ENCODE results near the gene ZNF750.

ZNF750 gene

GRCh38 chr17:82812058-82812457 lies 27.8 kb downstream of the ZNF750 start:
- no peaks in the 10 kb centered on the region for H3K9me3 ChIP-seq (ENCODE audit: control insufficient read depth, low read length)
- no peak overlapping the region for H3K4me3 ChIP-seq (ENCODE audit: low read length)
- no peaks in the 10 kb centered on the region for H3K4me1 ChIP-seq (ENCODE audit: control insufficient read depth, insufficient read depth, low read length)
- no peaks in the 10 kb centered on the region for H3K27me3 ChIP-seq (ENCODE audit: control insufficient read depth, insufficient read depth, low read length)
- H3K9ac ChIP-seq (ENCODE audit: low read length): no peak overlapping the region
- H3K36me3 ChIP-seq (ENCODE audit: control insufficient read depth, insufficient read depth, low read length): no peaks in the 10 kb centered on the region

DNA sequence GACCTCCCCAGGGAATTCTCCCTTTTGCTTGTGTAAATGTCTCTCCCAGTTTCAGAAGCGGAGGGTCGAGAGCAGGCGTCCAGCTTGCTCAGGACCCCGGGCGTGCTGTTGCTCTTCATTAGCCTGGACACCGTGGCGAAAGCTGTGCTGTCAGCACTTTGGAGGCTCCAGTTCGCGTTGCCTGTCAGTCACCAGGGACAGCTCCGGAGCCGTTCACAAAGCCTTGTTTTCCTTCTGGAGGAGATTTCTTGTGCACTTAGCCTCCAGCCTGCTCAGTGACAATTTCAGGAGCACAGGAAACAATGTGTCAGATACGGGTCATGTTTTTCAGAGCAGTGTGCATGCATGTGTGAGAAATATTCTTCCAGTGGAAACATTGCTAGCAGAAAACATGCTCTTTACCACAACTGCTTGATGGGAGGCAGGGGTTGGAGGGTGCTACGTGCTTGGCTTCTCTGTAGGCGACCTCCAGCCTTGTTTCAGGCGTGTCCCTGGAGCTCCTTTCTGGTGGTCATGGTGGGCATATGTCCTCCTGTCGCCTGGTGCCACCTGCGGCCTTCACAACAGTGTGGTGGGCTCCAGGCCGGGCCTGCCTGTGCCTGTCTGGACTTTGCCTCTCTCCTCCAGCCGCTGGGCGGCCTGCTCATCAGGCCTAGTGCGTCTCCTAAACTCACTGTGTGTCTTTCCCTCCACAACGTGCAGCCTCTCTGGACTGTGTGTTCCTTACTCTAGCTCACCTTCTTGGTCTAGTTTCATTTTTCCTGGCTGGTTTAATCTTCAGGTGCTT lies 29.0 kb downstream of the ZNF750 start:
- Histone ChIP-seq H3K36me3 (ENCODE audit: control insufficient read depth, insufficient read depth, low read length) (no peaks in the 10 kb centered on the region), H3K27me3 (ENCODE audit: control insufficient read depth, insufficient read depth, low read length) (no peaks in the 10 kb centered on the region), H3K4me3 (ENCODE audit: low read length) (no peak overlapping the region), H3K9me3 (ENCODE audit: control insufficient read depth, low read length) (no peaks in the 10 kb centered on the region), H3K9ac (ENCODE audit: low read length) (no peak overlapping the region), H3K4me1 (ENCODE audit: control insufficient read depth, insufficient read depth, low read length) (no peaks in the 10 kb centered on the region)

- Histone ChIP-seq H3K4me3 (ENCODE audit: low read length) (no peak overlapping the region), H3K36me3 (ENCODE audit: control insufficient read depth, insufficient read depth, low read length) (no peaks in the 10 kb centered on the region), H3K4me1 (ENCODE audit: control insufficient read depth, insufficient read depth, low read length) (no peaks in the 10 kb centered on the region), H3K9ac (ENCODE audit: low read length) (no peak overlapping the region), H3K27me3 (ENCODE audit: control insufficient read depth, insufficient read depth, low read length) (no peaks in the 10 kb centered on the region), H3K9me3 (ENCODE audit: control insufficient read depth, low read length) (no peaks in the 10 kb centered on the region)
These were observed 30.6 kb downstream of the ZNF750 start for GRCh38 chr17:82808921-82809905.

DNA sequence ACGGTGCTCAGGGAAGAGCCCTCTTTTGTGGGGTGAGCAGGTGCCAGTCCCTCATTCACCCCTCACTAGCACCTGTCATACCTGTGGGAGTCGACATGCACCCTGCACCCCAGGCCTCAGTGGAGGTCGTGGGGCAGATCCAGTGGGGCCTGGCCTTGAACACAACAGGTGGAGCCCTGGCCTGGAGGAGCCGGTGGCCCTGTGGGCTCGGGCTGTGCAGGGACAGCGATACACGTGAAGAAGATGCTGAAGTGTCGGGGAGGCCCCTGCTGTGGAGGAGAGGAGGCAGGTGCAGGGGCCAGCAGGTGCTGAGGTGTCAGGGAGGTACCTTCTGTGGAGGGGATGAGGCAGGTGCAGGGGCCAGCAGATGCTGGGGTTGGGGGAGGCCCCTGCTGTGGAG lies 31.8 kb downstream of the ZNF750 start:
- no peaks in the 10 kb centered on the region for H3K9me3 ChIP-seq (ENCODE audit: control insufficient read depth, low read length)
- no peaks in the 10 kb centered on the region for H3K27me3 ChIP-seq (ENCODE audit: control insufficient read depth, insufficient read depth, low read length)
- H3K4me1 ChIP-seq (ENCODE audit: control insufficient read depth, insufficient read depth, low read length): no peaks in the 10 kb centered on the region
- no peaks in the 10 kb centered on the region for H3K36me3 ChIP-seq (ENCODE audit: control insufficient read depth, insufficient read depth, low read length)
- H3K9ac ChIP-seq (ENCODE audit: low read length): no peak overlapping the region
- no peak overlapping the region for H3K4me3 ChIP-seq (ENCODE audit: low read length)

DNA sequence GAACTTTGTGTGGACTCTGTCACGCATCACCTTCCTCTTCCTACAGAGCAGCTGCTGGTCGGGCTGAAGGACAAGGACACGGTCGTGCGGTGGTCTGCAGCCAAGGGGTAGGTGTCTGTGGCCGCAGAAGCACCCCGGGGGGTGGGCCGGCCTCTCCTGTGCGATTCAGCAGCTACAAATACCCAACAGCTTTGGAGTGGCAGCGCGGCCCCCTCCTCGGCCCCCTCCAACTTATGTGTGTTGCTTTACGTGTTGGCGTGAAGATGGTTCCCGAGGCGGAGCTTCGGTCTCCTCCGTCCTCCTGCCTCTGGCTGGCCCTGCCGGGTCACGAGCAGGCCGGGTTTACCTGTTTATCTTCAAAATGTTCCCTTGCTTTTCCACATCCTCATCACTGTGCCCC lies 32.3 kb downstream of the ZNF750 start:
- H3K27me3 ChIP-seq (ENCODE audit: control insufficient read depth, insufficient read depth, low read length): no peaks in the 10 kb centered on the region
- no peaks in the 10 kb centered on the region for H3K36me3 ChIP-seq (ENCODE audit: control insufficient read depth, insufficient read depth, low read length)
- no peak overlapping the region for H3K9ac ChIP-seq (ENCODE audit: low read length)
- no peak overlapping the region for H3K4me3 ChIP-seq (ENCODE audit: low read length)
- no peaks in the 10 kb centered on the region for H3K4me1 ChIP-seq (ENCODE audit: control insufficient read depth, insufficient read depth, low read length)
- H3K9me3 ChIP-seq (ENCODE audit: control insufficient read depth, low read length): no peaks in the 10 kb centered on the region

DNA sequence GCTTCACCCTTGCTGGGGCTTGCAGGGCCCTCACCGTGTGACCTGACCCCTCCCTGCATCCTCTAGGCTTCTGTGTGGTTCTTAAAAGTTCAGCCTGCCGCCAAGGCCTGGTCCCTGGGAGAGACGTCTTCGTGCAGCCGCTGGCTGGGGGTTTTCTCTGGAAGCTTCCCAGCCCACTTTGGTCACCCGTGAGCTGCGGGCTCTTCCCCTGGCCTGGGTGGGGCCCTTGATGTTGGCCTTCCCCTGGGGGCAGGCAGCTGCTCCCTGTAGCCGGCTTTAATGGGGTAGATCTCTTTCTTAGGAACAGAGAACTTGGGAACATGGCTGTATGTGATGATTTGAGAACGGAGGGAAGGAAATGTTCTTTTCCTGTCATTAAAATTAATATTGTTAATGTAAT lies 32.7 kb downstream of the ZNF750 start:
- Histone ChIP-seq H3K27me3 (ENCODE audit: control insufficient read depth, insufficient read depth, low read length) (no peaks in the 10 kb centered on the region), H3K9ac (ENCODE audit: low read length) (no peak overlapping the region), H3K4me3 (ENCODE audit: low read length) (no peak overlapping the region), H3K9me3 (ENCODE audit: control insufficient read depth, low read length) (no peaks in the 10 kb centered on the region), H3K36me3 (ENCODE audit: control insufficient read depth, insufficient read depth, low read length) (no peaks in the 10 kb centered on the region), H3K4me1 (ENCODE audit: control insufficient read depth, insufficient read depth, low read length) (no peaks in the 10 kb centered on the region)

GRCh38 chr17:82806645-82807044 lies 33.2 kb downstream of the ZNF750 start:
- no peaks in the 10 kb centered on the region for H3K9me3 ChIP-seq (ENCODE audit: control insufficient read depth, low read length)
- H3K9ac ChIP-seq (ENCODE audit: low read length): no peak overlapping the region

GRCh38 chr17:82805823-82806222 lies 34.0 kb downstream of the ZNF750 start:
- Histone ChIP-seq H3K4me3 (ENCODE audit: low read length) (no peak overlapping the region), H3K36me3 (ENCODE audit: control insufficient read depth, insufficient read depth, low read length) (no peaks in the 10 kb centered on the region), H3K4me1 (ENCODE audit: control insufficient read depth, insufficient read depth, low read length) (no peaks in the 10 kb centered on the region), H3K9ac (ENCODE audit: low read length) (no peak overlapping the region), H3K27me3 (ENCODE audit: control insufficient read depth, insufficient read depth, low read length) (no peaks in the 10 kb centered on the region), H3K9me3 (ENCODE audit: control insufficient read depth, low read length) (no peaks in the 10 kb centered on the region)

More at GRCh38 chr17:82806645-82807044, 33.2 kb downstream of the ZNF750 start:
- Histone ChIP-seq H3K36me3 (ENCODE audit: control insufficient read depth, insufficient read depth, low read length) (no peaks in the 10 kb centered on the region), H3K4me3 (ENCODE audit: low read length) (no peak overlapping the region), H3K27me3 (ENCODE audit: control insufficient read depth, insufficient read depth, low read length) (no peaks in the 10 kb centered on the region), H3K4me1 (ENCODE audit: control insufficient read depth, insufficient read depth, low read length) (no peaks in the 10 kb centered on the region)

DNA sequence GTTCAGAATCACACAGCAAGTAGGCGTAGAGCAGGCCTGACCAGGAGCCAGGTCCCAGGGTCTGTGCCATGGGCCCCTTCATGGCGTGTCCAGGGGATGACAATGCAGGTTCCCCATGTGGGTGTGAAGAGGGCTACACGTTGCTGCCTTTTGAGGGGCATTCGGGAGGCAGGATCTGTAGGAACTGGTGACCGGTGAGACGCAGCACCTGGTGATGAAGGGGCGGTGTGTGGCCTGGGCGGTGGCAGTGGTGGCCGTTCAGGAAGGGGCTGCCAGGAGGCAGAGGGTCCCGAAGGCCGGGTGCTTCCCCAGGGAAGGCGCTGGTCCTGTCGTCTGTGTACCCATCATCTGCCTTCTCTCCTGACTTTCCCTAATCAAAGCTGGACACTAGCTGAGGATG lies 34.6 kb downstream of the ZNF750 start:
- no peak overlapping the region for H3K9ac ChIP-seq (ENCODE audit: low read length)
- no peak overlapping the region for H3K4me3 ChIP-seq (ENCODE audit: low read length)
- peaks cover 3% of the 10 kb centered on the region for H3K36me3 ChIP-seq (ENCODE audit: control insufficient read depth, insufficient read depth, low read length)
- no peaks in the 10 kb centered on the region for H3K27me3 ChIP-seq (ENCODE audit: control insufficient read depth, insufficient read depth, low read length)
- no peaks in the 10 kb centered on the region for H3K9me3 ChIP-seq (ENCODE audit: control insufficient read depth, low read length)
- no peaks in the 10 kb centered on the region for H3K4me1 ChIP-seq (ENCODE audit: control insufficient read depth, insufficient read depth, low read length)

GRCh38 chr17:82804442-82805191 lies 35.2 kb downstream of the ZNF750 start:
- no peaks in the 10 kb centered on the region for H3K4me1 ChIP-seq (ENCODE audit: control insufficient read depth, insufficient read depth, low read length)
- H3K9me3 ChIP-seq (ENCODE audit: control insufficient read depth, low read length): no peaks in the 10 kb centered on the region
- H3K27me3 ChIP-seq (ENCODE audit: control insufficient read depth, insufficient read depth, low read length): no peaks in the 10 kb centered on the region
- H3K36me3 ChIP-seq (ENCODE audit: control insufficient read depth, insufficient read depth, low read length): peaks cover 9% of the 10 kb centered on the region
- no peak overlapping the region for H3K4me3 ChIP-seq (ENCODE audit: low read length)
- no peak overlapping the region for H3K9ac ChIP-seq (ENCODE audit: low read length)

GRCh38 chr17:82803606-82804005 lies 36.2 kb downstream of the ZNF750 start:
- Histone ChIP-seq H3K4me3 (ENCODE audit: low read length) (no peak overlapping the region), H3K27me3 (ENCODE audit: control insufficient read depth, insufficient read depth, low read length) (no peaks in the 10 kb centered on the region), H3K36me3 (ENCODE audit: control insufficient read depth, insufficient read depth, low read length) (peaks cover 9% of the 10 kb centered on the region), H3K9ac (ENCODE audit: low read length) (no peak overlapping the region), H3K9me3 (ENCODE audit: control insufficient read depth, low read length) (no peaks in the 10 kb centered on the region), H3K4me1 (ENCODE audit: control insufficient read depth, insufficient read depth, low read length) (no peaks in the 10 kb centered on the region)

Data from mucosa of stomach (tissue), 1 donor.